NCI-H774 (cell line): ENCODE measurements around the gene SLC7A6OS.

Source experiments
- DNase-seq: peaks from one replicate; lab custom pipeline; 2025; lab: John Stamatoyannopoulos, UW

SLC7A6OS gene

GRCh38 chr16:68344252-68344651 lies 33.5 kb upstream of the SLC7A6OS start:
- no peak for DNase-seq

GRCh38 chr16:68343137-68343536 lies 32.4 kb upstream of the SLC7A6OS start:
- DNase-seq, result no peak

GRCh38 chr16:68342620-68343019 lies 31.9 kb upstream of the SLC7A6OS start:
- no peak for DNase-seq

GRCh38 chr16:68339214-68339613 lies 28.5 kb upstream of the SLC7A6OS start:
- DNase-seq, result no peak

GRCh38 chr16:68338326-68339119 lies 27.8 kb upstream of the SLC7A6OS start:
- no peak for DNase-seq

GRCh38 chr16:68335175-68335574 lies 24.4 kb upstream of the SLC7A6OS start:
- no peak for DNase-seq

GRCh38 chr16:68332411-68333121 lies 21.8 kb upstream of the SLC7A6OS start:
- DNase-seq, result no peak

- DNase-seq, result no peak
Observed at GRCh38 chr16:68331879-68332410, 21.2 kb upstream of the SLC7A6OS start.

GRCh38 chr16:68328860-68329390 lies 18.2 kb upstream of the SLC7A6OS start:
- DNase-seq, result no peak

GRCh38 chr16:68328151-68328859 lies 17.6 kb upstream of the SLC7A6OS start:
- DNase-seq, result peak; percentile 49

- DNase-seq, result no peak
Observed at GRCh38 chr16:68324780-68325357, 14.1 kb upstream of the SLC7A6OS start.

- no peak for DNase-seq
Observed at GRCh38 chr16:68324336-68324735, 13.6 kb upstream of the SLC7A6OS start.

GRCh38 chr16:68319185-68319908 lies 8.6 kb upstream of the SLC7A6OS start:
- no peak for DNase-seq

- DNase-seq, result no peak
Observed at GRCh38 chr16:68313116-68313515, 2.4 kb upstream of the SLC7A6OS start.

- DNase-seq, result no peak
Observed at GRCh38 chr16:68310437-68310773, 341 bp downstream of the SLC7A6OS start.

GRCh38 chr16:68309799-68310198 lies 947 bp downstream of the SLC7A6OS start:
- no peak for DNase-seq

- no peak for DNase-seq
Observed at GRCh38 chr16:68306633-68307032, 4.1 kb downstream of the SLC7A6OS start.

- DNase-seq, result no peak
Observed at GRCh38 chr16:68300734-68301459, 9.8 kb downstream of the SLC7A6OS start.

- no peak for DNase-seq
Observed at GRCh38 chr16:68299571-68300453, 10.9 kb downstream of the SLC7A6OS start.
